OCI-LY7 (cell line): ENCODE data around the gene EGFR.

ENCODE experiments used
- EZH2phosphoT487 ChIP-seq: fragments of 200-600 bp; sonication (generic); IDR thresholded peaks from 2 replicates; pipeline ENCODE4 v1.6.1; 2018; ENCODE audit warnings: low read depth, borderline replicate concordance, mild to moderate bottlenecking, mixed run types, antibody characterized with exemption, low read length, moderate library complexity, mixed read lengths
- TF ChIP-seq, protein P1 (sequence below): fragments of 200-600 bp; sonication (generic); conservative IDR thresholded peaks from 2 replicates; pipeline ENCODE4 v1.5.1; 2014; ENCODE audit warnings: mild to moderate bottlenecking, antibody characterized with exemption, low read length, moderate library complexity, mixed read lengths

DNA sequence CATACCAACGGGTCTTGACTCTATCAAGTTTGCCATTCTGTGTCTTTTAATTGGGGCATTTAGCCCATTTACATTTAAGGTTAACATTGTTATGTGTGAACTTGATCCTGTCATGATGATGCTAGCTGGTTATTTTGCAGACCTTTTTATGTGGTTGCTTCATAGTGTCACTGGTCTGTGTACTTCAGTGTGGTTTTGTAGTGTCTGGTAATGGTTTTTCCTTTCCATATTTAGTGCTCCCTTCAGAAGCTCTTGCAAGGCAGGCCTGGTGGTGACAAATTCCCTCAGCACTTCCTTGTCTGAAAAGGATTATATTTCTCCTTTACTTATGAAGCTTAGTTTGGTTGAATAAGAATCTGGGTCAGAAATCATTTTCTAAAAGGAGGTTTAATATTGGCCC is 211.2 kb downstream of the EGFR start:
- TF ChIP-seq, protein P1, sequence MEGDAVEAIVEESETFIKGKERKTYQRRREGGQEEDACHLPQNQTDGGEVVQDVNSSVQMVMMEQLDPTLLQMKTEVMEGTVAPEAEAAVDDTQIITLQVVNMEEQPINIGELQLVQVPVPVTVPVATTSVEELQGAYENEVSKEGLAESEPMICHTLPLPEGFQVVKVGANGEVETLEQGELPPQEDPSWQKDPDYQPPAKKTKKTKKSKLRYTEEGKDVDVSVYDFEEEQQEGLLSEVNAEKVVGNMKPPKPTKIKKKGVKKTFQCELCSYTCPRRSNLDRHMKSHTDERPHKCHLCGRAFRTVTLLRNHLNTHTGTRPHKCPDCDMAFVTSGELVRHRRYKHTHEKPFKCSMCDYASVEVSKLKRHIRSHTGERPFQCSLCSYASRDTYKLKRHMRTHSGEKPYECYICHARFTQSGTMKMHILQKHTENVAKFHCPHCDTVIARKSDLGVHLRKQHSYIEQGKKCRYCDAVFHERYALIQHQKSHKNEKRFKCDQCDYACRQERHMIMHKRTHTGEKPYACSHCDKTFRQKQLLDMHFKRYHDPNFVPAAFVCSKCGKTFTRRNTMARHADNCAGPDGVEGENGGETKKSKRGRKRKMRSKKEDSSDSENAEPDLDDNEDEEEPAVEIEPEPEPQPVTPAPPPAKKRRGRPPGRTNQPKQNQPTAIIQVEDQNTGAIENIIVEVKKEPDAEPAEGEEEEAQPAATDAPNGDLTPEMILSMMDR = no peak
- TF ChIP-seq EZH2phosphoT487 = no peak
